Endothelial cell of coronary artery (primary cell): ENCODE results near the gene GTF3C5. TPM values are rescaled to one million over a fixed set of nuclear protein-coding genes. Genes with fewer than 3 reads are reported as not detected.

ENCODE experiments used
- total RNA-seq: library from RNA; depleted of rRNA; stranded (reverse); fragments of >200 nt; gene quantifications from 2 replicates; pipeline ENCODE4 v1.2.3, GENCODE V29; 2014

The GTF3C5 gene
- total RNA-seq, result 42.4 and 50.9 TPM in 2 replicates

DNA sequence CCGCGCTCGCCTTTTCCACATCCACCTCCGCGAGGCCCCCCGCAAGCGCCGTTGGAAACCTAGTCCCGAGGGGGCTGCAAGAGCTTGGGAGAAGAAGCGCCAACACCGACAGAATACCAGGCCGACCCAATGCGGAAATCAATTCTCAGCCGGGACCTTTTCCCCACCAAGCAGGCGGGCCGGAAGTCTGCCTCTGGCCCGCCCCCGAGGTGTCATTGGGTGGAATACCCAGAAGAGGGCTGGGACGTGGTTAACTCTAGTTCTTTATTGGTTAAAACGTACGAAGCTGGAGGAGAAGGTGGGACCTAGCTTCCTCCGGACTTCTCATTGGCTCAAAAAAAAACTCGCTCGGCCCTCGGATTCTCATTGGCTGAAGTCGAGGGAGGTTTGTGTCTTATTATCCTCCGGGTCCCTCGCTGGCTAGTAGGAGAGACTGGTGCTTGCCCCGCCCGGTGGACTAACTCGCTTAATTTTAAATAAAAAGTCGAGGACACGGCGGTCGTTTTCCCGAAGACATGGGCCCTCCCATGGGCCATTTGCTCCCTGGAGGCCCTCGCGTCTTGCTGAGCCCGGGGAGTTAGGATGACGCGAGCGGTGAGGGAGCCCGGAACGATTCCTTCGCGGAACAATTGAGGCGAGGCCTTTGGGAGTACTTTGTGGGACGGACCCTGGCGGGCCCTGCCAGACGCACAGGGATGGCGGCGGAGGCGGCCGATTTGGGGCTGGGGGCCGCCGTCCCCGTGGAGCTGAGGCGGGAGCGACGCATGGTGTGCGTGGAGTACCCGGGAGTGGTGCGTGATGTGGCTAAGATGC is at the start of gene GTF3C5:
Gene GTF3C5 (plus strand): TSS at position 681 of the 813 bp plus-strand sequence. CDS start 15 bp downstream, at position 696.

DNA sequence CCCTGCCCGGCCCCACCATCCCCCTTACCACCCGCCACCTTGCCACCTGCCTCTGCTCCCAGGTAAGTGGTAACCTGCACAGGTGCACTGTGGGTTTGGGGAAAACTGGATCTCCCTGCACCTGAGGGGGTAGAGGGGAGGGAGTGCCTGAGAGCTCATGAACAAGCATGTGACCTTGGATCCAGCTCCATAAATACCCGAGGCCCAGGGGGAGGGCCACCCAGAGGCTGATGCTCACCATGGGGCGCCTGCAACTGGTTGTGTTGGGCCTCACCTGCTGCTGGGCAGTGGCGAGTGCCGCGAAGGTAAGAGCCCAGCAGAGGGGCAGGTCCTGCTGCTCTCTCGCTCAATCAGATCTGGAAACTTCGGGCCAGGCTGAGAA is 31.0 kb downstream of the GTF3C5 start, which contains the start of gene CEL:
Gene CEL (plus strand): TSS at position 218 of the 382 bp plus-strand sequence. CDS start 22 bp downstream, at position 240.

Other genes with a start within 250 kb of the GTF3C5 start
- 0.09 TPM in 2 replicates for gene AK8, start 152.7 kb upstream of the GTF3C5 start, total RNA-seq
- gene SPACA9, start 152.1 kb upstream of the GTF3C5 start, total RNA-seq, result 1.3 and 1.4 TPM in 2 replicates
- 19.8 and 29.7 TPM in 2 replicates for gene TSC1, start 86.4 kb upstream of the GTF3C5 start, total RNA-seq
- not detected in 2 replicates for gene GFI1B, start 52.3 kb upstream of the GTF3C5 start, total RNA-seq
- gene CEL, start 31.0 kb downstream of the GTF3C5 start, total RNA-seq, result 0.18 and 0.28 TPM in 2 replicates
- gene RALGDS, start 90.2 kb downstream of the GTF3C5 start, total RNA-seq, result 30.6 and 30.9 TPM in 2 replicates
- 9.6 and 11.2 TPM in 2 replicates for gene GBGT1, start 132.9 kb downstream of the GTF3C5 start, total RNA-seq
- gene OBP2B, start 178.3 kb downstream of the GTF3C5 start, total RNA-seq, result not detected in 2 replicates
- gene ABO, start 244.2 kb downstream of the GTF3C5 start, total RNA-seq, result not detected in 2 replicates